Panc1 (cell line): Measurements from ENCODE around the gene SPDYE17. TPM values are rescaled to one million over a fixed set of nuclear protein-coding genes. Genes with fewer than 3 reads are reported as not detected.
"Not testable (repeated sequence)": the region's sequence is repeated elsewhere in the genome, so short reads cannot be mapped to it uniquely, and the experiment has no call there.

Source experiments
- ATAC-seq: fragments of 200-7000 bp; cut with Tn5 transposase; 2 replicates; pipeline ENCODE4 v1.9.1; 2020; ENCODE audit warnings: mild to moderate bottlenecking, moderate library complexity
- BruUV-seq: library from RNA; stranded (reverse); fragments of 400-500 nt; replicated peaks from 2 replicates; lab custom pipeline; 2021; lab: Mats Ljungman, UMichigan
- CTCF ChIA-PET: fragments of 300-600 bp; sonication (Branson Sonifier 250); formaldehyde crosslinking; loops from one replicate; lab custom pipeline; 2022; ENCODE audit warnings: antibody characterized with exemption; lab: Charles Lee
- POLR2A ChIA-PET: fragments of 300-600 bp; sonication (Branson Sonifier 250); formaldehyde crosslinking; loops from one replicate; lab custom pipeline; 2022; ENCODE audit warnings: antibody characterized with exemption; lab: Charles Lee
- DNase-seq: peaks from one replicate; pipeline ENCODE4 v3.0.0-alpha.2; 2010; ENCODE audit warnings: low read depth, low spot score
- H3K27ac ChIP-seq: 2 replicates; pipeline ENCODE4 v1.5.1; 2011; ENCODE audit warnings: mild to moderate bottlenecking, low read length, inconsistent platforms
- H3K27me3 ChIP-seq: fragments of 200-500 bp; sonication (Bioruptor generic); 2 replicates; pipeline ENCODE4 v1.6.0; 2014; ENCODE audit warnings: low read length, inconsistent platforms; ENCODE audit not compliant: control insufficient read depth, insufficient read depth
- H3K36me3 ChIP-seq: fragments of 200-500 bp; sonication (Bioruptor generic); 2 replicates; pipeline ENCODE4 v1.5.1; 2014; ENCODE audit warnings: inconsistent platforms, mild to moderate bottlenecking, low read length, moderate library complexity; ENCODE audit not compliant: control insufficient read depth, insufficient read depth
- H3K4me1 ChIP-seq: 2 replicates; pipeline ENCODE4 v1.5.1; 2011; ENCODE audit warnings: inconsistent platforms, mild to moderate bottlenecking, low read length, moderate library complexity; ENCODE audit not compliant: control insufficient read depth, insufficient read depth
- H3K4me3 ChIP-seq, 2 experiments: 2 replicates each; pipeline ENCODE4 v1.5.1; 2011 to 2012; ENCODE audit warnings: low read depth in 2 of 2, low read length in 2 of 2, mild to moderate bottlenecking in 2 of 2, inconsistent platforms in 1 of 2, moderate library complexity in 1 of 2
- H3K9me3 ChIP-seq: fragments of 200-500 bp; sonication (Bioruptor generic); 2 replicates; pipeline ENCODE4 v1.5.1; 2014; ENCODE audit warnings: low read depth, mild to moderate bottlenecking, inconsistent platforms, low read length, moderate library complexity; ENCODE audit not compliant: control insufficient read depth, insufficient read depth
- in situ Hi-C: cut with HindIII; loops from 2 replicates; pipeline ENCODE4 v1.10.0; 2016; ENCODE audit warnings: low sequenced_read_pairs, low pct_unique_long_range_greater_than_20kb
- intact Hi-C: fragments of 100-400 bp; cut with micrococcal nuclease; formaldehyde crosslinking; loops from one replicate; pipeline ENCODE4 v1.10.0; 2022; ENCODE audit not compliant: unreplicated experiment
- total RNA-seq: library from RNA; stranded (reverse); gene quantifications from one replicate; pipeline ENCODE4 v1.2.1, GENCODE V29; 2021; ENCODE audit not compliant: unreplicated experiment

The SPDYE17 gene
- total RNA-seq, 1 experiment from 2014 or later: not detected

- H3K27me3 ChIP-seq, CTCF ChIA-PET, H3K4me3 ChIP-seq, DNase-seq, H3K4me1 ChIP-seq, POLR2A ChIA-PET, BruUV-seq, H3K27ac ChIP-seq, H3K9me3 ChIP-seq, H3K36me3 ChIP-seq, in situ Hi-C loops, intact Hi-C loops: not testable (repeated sequence)
- peak; percentile 33 for ATAC-seq
Observed at GRCh38 chr7:76994286-76994685, 37.9 kb downstream of the SPDYE17 start.

- in situ Hi-C loops, H3K4me3 ChIP-seq, DNase-seq, BruUV-seq, H3K4me1 ChIP-seq, CTCF ChIA-PET, intact Hi-C loops, H3K27me3 ChIP-seq, H3K9me3 ChIP-seq, H3K27ac ChIP-seq, POLR2A ChIA-PET, H3K36me3 ChIP-seq: not testable (repeated sequence)
- ATAC-seq: peak; percentile 23; the same call in 1 of the 2 replicates
Observed at GRCh38 chr7:76993831-76994230, 38.3 kb downstream of the SPDYE17 start.

- H3K27me3 ChIP-seq, ATAC-seq, H3K9me3 ChIP-seq, in situ Hi-C loops, H3K4me1 ChIP-seq, POLR2A ChIA-PET, intact Hi-C loops, H3K36me3 ChIP-seq, H3K27ac ChIP-seq, H3K4me3 ChIP-seq, DNase-seq, BruUV-seq, CTCF ChIA-PET: not testable (repeated sequence)
Observed at GRCh38 chr7:76992871-76993270, 39.3 kb downstream of the SPDYE17 start.

GRCh38 chr7:76992204-76992603 is 40.0 kb downstream of the SPDYE17 start:
- H3K27ac ChIP-seq, in situ Hi-C loops, ATAC-seq, H3K4me1 ChIP-seq, CTCF ChIA-PET, intact Hi-C loops, POLR2A ChIA-PET, H3K4me3 ChIP-seq, H3K36me3 ChIP-seq, H3K9me3 ChIP-seq, DNase-seq, H3K27me3 ChIP-seq: not testable (repeated sequence)
- BruUV-seq: TSS peak; percentile 77

- H3K9me3 ChIP-seq, H3K27ac ChIP-seq, H3K4me1 ChIP-seq, in situ Hi-C loops, POLR2A ChIA-PET, H3K36me3 ChIP-seq, DNase-seq, BruUV-seq, ATAC-seq, H3K4me3 ChIP-seq, CTCF ChIA-PET, H3K27me3 ChIP-seq, intact Hi-C loops: not testable (repeated sequence)
Observed at GRCh38 chr7:76990202-76990601, 42.0 kb downstream of the SPDYE17 start.

GRCh38 chr7:76985924-76986717 is 46.0 kb downstream of the SPDYE17 start:
- POLR2A ChIA-PET, CTCF ChIA-PET, H3K36me3 ChIP-seq, H3K9me3 ChIP-seq, in situ Hi-C loops, DNase-seq, H3K4me1 ChIP-seq, ATAC-seq, H3K4me3 ChIP-seq, BruUV-seq, H3K27ac ChIP-seq, H3K27me3 ChIP-seq, intact Hi-C loops: not testable (repeated sequence)

GRCh38 chr7:76984784-76985136 is 47.4 kb downstream of the SPDYE17 start:
- DNase-seq, H3K36me3 ChIP-seq, H3K4me1 ChIP-seq, in situ Hi-C loops, H3K27ac ChIP-seq, POLR2A ChIA-PET, intact Hi-C loops, ATAC-seq, H3K9me3 ChIP-seq, CTCF ChIA-PET, H3K4me3 ChIP-seq, H3K27me3 ChIP-seq, BruUV-seq: not testable (repeated sequence)
